NCI-H524 treated with DMSO at 0.1 percent for 48 hours (cell line): ENCODE measurements around the gene TNPO1.
A peak's percentile ranks its signal among the peaks of the same experiment; 100 is the strongest.
"Not testable (repeated sequence)": the region's sequence is repeated elsewhere in the genome, so short reads cannot be mapped to it uniquely, and the experiment has no call there.

ENCODE experiments used
- DNase-seq: peaks from one replicate; lab custom pipeline; 2025; lab: John Stamatoyannopoulos, UW

Gene TNPO1

GRCh38 chr5:72934953-72935725 lies 118.7 kb downstream of the TNPO1 start:
- DNase-seq, result not testable (repeated sequence)

GRCh38 chr5:72936893-72937292 lies 120.4 kb downstream of the TNPO1 start:
- no peak for DNase-seq

GRCh38 chr5:72937517-72938061 lies 121.1 kb downstream of the TNPO1 start:
- no peak for DNase-seq

- no peak for DNase-seq
Observed at GRCh38 chr5:72938206-72938605, 121.7 kb downstream of the TNPO1 start.

- no peak for DNase-seq
Observed at GRCh38 chr5:72940082-72940481, 123.6 kb downstream of the TNPO1 start.

- no peak for DNase-seq
Observed at GRCh38 chr5:72943307-72943706, 126.8 kb downstream of the TNPO1 start.

- DNase-seq, result no peak
Observed at GRCh38 chr5:72947498-72947897, 131.0 kb downstream of the TNPO1 start.

- DNase-seq, result no peak
Observed at GRCh38 chr5:72949481-72949880, 133.0 kb downstream of the TNPO1 start.

GRCh38 chr5:72951671-72952468 lies 135.4 kb downstream of the TNPO1 start:
- no peak for DNase-seq

GRCh38 chr5:72954389-72954788 lies 137.9 kb downstream of the TNPO1 start:
- DNase-seq, result no peak

- no peak for DNase-seq
Observed at GRCh38 chr5:72955143-72955767, 138.8 kb downstream of the TNPO1 start.

GRCh38 chr5:72955768-72956323 lies 139.4 kb downstream of the TNPO1 start, which contains the start of gene FCHO2:
Gene FCHO2, plus strand, starts transcription at chr5:72956041. Its CDS starts 56 bp downstream, at chr5:72956097.
- peak; percentile 60 for DNase-seq

GRCh38 chr5:72956324-72957140 lies 140.1 kb downstream of the TNPO1 start:
- DNase-seq, result no peak

GRCh38 chr5:72957337-72957736 lies 140.9 kb downstream of the TNPO1 start:
- DNase-seq, result no peak

GRCh38 chr5:72959257-72959656 lies 142.8 kb downstream of the TNPO1 start:
- no peak for DNase-seq
